HepG2 (cell line): ENCODE measurements around the gene EIF3J. TPM values are rescaled to one million over a fixed set of nuclear protein-coding genes. Genes with fewer than 3 reads are reported as not detected.

Experiments used
- NONO ChIP-seq, 2 experiments: fragments of 450-650 bp in 1 of 2; sonication (generic) in 1 of 2; formaldehyde crosslinking in 1 of 2; IDR thresholded peaks in 1 of 2; conservative IDR thresholded peaks in 1 of 2; 2 replicates each; pipeline versions ENCODE4 v1.6.1 to v1.8.0; 2017 to 2022; ENCODE audit warnings: mild to moderate bottlenecking in 1 of 2, missing genetic modification reagents in 1 of 2, moderate library complexity in 1 of 2
- PAWR ChIP-seq: sonication (generic); formaldehyde crosslinking; IDR thresholded peaks from 2 replicates; pipeline ENCODE4 v1.4.0; 2020; ENCODE audit warnings: missing genetic modification reagents, mild to moderate bottlenecking, borderline replicate concordance
- ZNF383 ChIP-seq: sonication (generic); formaldehyde crosslinking; IDR thresholded peaks from 2 replicates; pipeline ENCODE4 v1.4.0; 2020; ENCODE audit warnings: missing genetic modification reagents, mild to moderate bottlenecking, borderline replicate concordance
- ZNF543 ChIP-seq: sonication (generic); formaldehyde crosslinking; IDR thresholded peaks from 2 replicates; pipeline ENCODE4 v1.4.0; 2020; ENCODE audit warnings: mild to moderate bottlenecking, missing genetic modification reagents
- ZNF557 ChIP-seq: sonication (generic); formaldehyde crosslinking; IDR thresholded peaks from 2 replicates; pipeline ENCODE4 v1.4.0; 2020; ENCODE audit warnings: missing genetic modification reagents
- ZNF709 ChIP-seq: sonication (generic); formaldehyde crosslinking; IDR thresholded peaks from 2 replicates; pipeline ENCODE4 v1.5.0; 2020; ENCODE audit warnings: mild to moderate bottlenecking, missing genetic modification reagents
- ZNF747 ChIP-seq: sonication (generic); formaldehyde crosslinking; IDR thresholded peaks from 2 replicates; pipeline ENCODE4 v1.8.1; 2023; ENCODE audit warnings: missing genetic modification reagents, mild to moderate bottlenecking, borderline replicate concordance
- ZNF773 ChIP-seq: sonication (generic); formaldehyde crosslinking; IDR thresholded peaks from 2 replicates; pipeline ENCODE4 v1.4.0; 2020; ENCODE audit warnings: missing genetic modification reagents, borderline replicate concordance
- ZZZ3 ChIP-seq: sonication (generic); formaldehyde crosslinking; IDR thresholded peaks from 2 replicates; pipeline ENCODE4 v1.4.0; 2020; ENCODE audit warnings: missing genetic modification reagents, mild to moderate bottlenecking, borderline replicate concordance
- polyA plus RNA-seq, 8 experiments: library from polyadenylated mRNA; depleted of rRNA in 3 of 8; stranded (reverse) in 7 of 8; unstranded in 1 of 8; fragments of >200 nt; fragmentation: Illumina TruSeq in 4 of 8; extraction: Trizol in 4 of 8; gene quantifications; 2 replicates each; pipeline versions ENCODE4 v1.2.1 to v1.2.3, GENCODE V29; 2011 to 2016; ENCODE audit warnings: low read depth in 4 of 8, missing spikeins in 1 of 8, mixed read lengths in 1 of 8; ENCODE audit not compliant: insufficient read depth in 1 of 8
- total RNA-seq, 5 experiments: library from RNA; depleted of rRNA; stranded (reverse); fragments of >200 nt; fragmentation: Illumina TruSeq; extraction: Trizol; gene quantifications; 2 replicates each; pipeline ENCODE4 v1.2.3, GENCODE V29; 2016; ENCODE audit warnings: low read depth in 1 of 5
- TF ChIP-seq, protein P1 (sequence below): sonication (generic); formaldehyde crosslinking; IDR thresholded peaks from 2 replicates; pipeline ENCODE4 v1.5.1; 2020; ENCODE audit warnings: missing genetic modification reagents, mild to moderate bottlenecking, borderline replicate concordance
- TF ChIP-seq, protein P2 (sequence below): sonication (generic); formaldehyde crosslinking; IDR thresholded peaks from 2 replicates; pipeline ENCODE4 v1.4.0; 2020; ENCODE audit warnings: mild to moderate bottlenecking, missing genetic modification reagents, borderline replicate concordance
- TF ChIP-seq, protein P3 (sequence below): sonication (generic); formaldehyde crosslinking; IDR thresholded peaks from 2 replicates; pipeline ENCODE4 v1.8.1; 2023; ENCODE audit warnings: missing genetic modification reagents, mild to moderate bottlenecking, borderline replicate concordance
- TF ChIP-seq, protein P4 (sequence below): sonication (generic); formaldehyde crosslinking; IDR thresholded peaks from 2 replicates; pipeline ENCODE4 v1.8.0; 2022; ENCODE audit warnings: mild to moderate bottlenecking, missing genetic modification reagents, borderline replicate concordance
- TF ChIP-seq, protein P5 (sequence below): fragments of 450-650 bp; IDR thresholded peaks from 2 replicates; pipeline ENCODE4 v1.6.1; 2016
- TF ChIP-seq, protein P6 (sequence below): sonication (generic); formaldehyde crosslinking; IDR thresholded peaks from 2 replicates; pipeline ENCODE4 v1.5.1; 2020; ENCODE audit warnings: mild to moderate bottlenecking, moderate library complexity, missing genetic modification reagents
- TF ChIP-seq, protein P7 (sequence below): sonication (generic); formaldehyde crosslinking; conservative IDR thresholded peaks from 2 replicates; pipeline ENCODE4 v1.4.0; 2020; ENCODE audit warnings: missing genetic modification reagents
- TF ChIP-seq, protein P8 (sequence below): IDR thresholded peaks from 2 replicates; pipeline ENCODE4 v1.6.1; 2016; ENCODE audit warnings: missing genetic modification reagents, missing compliant biosample characterization

Gene EIF3J
- total and polyA plus RNA-seq, 2 of the 13 experiments (the other 11 are each of a cell fraction or from before 2014, with no cell fraction given) = 51.7 to 69.2 TPM

DNA sequence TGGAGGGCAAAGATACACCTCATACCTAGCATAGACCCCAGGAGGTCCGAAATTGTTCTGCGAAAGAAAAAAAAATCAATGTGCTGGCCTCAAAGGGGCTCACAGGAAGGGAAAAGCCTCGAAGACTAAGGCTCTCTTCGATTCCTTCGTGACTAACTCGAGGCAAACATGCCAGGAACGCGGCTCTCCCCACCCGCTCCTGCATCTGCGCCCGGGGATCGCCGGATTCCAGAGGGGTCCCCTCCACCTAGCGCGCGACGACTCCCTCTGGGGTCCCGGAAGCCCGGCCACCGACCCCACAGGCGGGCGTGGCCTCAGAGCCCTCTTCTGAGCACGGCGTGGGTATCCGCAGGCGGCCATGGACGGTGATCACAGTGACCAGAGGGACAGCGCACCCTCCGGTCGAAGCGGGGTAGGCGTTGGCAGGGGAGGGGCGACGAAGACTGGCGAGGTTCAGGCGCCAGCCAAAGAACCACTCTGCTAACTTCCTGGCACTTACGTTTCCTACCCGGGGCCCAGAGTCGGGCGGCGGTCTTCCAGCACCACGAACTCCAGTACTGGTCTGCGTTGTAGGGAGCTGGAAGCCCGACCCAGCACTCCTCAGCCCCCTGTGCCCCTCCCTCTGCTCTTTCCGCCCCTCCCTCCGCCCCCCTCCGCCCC is 515 bp upstream of the EIF3J start (continued):
- TF ChIP-seq PAWR (CRISPR knock-in tag) (no peak), ZNF383 (CRISPR knock-in tag) (no peak; the same call in 1 of the 2 replicates), ZNF747 (CRISPR knock-in tag) (no peak; the same call in 1 of the 2 replicates), ZNF543 (CRISPR knock-in tag) (peak; percentile 75; the same call in 1 of the 2 replicates), ZZZ3 (CRISPR knock-in tag) (no peak), ZNF709 (CRISPR knock-in tag) (no peak), ZNF557 (no peak), ZNF773 (CRISPR knock-in tag) (no peak), NONO (IDR thresholded peaks at IDR 0.05) (no peak), NONO (CRISPR knock-in tag; conservative IDR thresholded peaks at IDR 0.05) (no peak)
- TF ChIP-seq, protein P1, sequence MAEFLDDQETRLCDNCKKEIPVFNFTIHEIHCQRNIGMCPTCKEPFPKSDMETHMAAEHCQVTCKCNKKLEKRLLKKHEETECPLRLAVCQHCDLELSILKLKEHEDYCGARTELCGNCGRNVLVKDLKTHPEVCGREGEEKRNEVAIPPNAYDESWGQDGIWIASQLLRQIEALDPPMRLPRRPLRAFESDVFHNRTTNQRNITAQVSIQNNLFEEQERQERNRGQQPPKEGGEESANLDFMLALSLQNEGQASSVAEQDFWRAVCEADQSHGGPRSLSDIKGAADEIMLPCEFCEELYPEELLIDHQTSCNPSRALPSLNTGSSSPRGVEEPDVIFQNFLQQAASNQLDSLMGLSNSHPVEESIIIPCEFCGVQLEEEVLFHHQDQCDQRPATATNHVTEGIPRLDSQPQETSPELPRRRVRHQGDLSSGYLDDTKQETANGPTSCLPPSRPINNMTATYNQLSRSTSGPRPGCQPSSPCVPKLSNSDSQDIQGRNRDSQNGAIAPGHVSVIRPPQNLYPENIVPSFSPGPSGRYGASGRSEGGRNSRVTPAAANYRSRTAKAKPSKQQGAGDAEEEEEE (CRISPR knock-in tag) = no peak
- TF ChIP-seq, protein P2, sequence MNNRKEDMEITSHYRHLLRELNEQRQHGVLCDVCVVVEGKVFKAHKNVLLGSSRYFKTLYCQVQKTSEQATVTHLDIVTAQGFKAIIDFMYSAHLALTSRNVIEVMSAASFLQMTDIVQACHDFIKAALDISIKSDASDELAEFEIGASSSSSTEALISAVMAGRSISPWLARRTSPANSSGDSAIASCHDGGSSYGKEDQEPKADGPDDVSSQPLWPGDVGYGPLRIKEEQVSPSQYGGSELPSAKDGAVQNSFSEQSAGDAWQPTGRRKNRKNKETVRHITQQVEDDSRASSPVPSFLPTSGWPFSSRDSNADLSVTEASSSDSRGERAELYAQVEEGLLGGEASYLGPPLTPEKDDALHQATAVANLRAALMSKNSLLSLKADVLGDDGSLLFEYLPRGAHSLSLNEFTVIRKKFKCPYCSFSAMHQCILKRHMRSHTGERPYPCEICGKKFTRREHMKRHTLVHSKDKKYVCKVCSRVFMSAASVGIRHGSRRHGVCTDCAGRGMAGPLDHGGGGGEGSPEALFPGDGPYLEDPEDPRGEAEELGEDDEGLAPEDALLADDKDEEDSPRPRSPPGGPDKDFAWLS = no peak
- TF ChIP-seq, protein P3, sequence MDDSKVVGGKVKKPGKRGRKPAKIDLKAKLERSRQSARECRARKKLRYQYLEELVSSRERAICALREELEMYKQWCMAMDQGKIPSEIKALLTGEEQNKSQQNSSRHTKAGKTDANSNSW (CRISPR knock-in tag) = no peak
- TF ChIP-seq, protein P4, sequence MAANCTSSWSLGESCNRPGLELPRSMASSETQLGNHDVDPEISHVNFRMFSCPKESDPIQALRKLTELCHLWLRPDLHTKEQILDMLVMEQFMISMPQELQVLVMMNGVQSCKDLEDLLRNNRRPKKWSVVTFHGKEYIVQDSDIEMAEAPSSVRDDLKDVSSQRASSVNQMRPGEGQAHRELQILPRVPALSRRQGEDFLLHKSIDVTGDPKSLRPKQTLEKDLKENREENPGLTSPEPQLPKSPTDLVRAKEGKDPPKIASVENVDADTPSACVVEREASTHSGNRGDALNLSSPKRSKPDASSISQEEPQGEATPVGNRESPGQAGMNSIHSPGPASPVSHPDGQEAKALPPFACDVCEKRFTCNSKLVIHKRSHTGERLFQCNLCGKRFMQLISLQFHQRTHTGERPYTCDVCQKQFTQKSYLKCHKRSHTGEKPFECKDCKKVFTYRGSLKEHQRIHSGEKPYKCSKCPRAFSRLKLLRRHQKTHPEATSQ (CRISPR knock-in tag) = no peak
- TF ChIP-seq, protein P5, sequence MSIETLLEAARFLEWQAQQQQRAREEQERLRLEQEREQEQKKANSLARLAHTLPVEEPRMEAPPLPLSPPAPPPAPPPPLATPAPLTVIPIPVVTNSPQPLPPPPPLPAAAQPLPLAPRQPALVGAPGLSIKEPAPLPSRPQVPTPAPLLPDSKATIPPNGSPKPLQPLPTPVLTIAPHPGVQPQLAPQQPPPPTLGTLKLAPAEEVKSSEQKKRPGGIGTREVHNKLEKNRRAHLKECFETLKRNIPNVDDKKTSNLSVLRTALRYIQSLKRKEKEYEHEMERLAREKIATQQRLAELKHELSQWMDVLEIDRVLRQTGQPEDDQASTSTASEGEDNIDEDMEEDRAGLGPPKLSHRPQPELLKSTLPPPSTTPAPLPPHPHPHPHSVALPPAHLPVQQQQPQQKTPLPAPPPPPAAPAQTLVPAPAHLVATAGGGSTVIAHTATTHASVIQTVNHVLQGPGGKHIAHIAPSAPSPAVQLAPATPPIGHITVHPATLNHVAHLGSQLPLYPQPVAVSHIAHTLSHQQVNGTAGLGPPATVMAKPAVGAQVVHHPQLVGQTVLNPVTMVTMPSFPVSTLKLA = no peak
- TF ChIP-seq, protein P6, sequence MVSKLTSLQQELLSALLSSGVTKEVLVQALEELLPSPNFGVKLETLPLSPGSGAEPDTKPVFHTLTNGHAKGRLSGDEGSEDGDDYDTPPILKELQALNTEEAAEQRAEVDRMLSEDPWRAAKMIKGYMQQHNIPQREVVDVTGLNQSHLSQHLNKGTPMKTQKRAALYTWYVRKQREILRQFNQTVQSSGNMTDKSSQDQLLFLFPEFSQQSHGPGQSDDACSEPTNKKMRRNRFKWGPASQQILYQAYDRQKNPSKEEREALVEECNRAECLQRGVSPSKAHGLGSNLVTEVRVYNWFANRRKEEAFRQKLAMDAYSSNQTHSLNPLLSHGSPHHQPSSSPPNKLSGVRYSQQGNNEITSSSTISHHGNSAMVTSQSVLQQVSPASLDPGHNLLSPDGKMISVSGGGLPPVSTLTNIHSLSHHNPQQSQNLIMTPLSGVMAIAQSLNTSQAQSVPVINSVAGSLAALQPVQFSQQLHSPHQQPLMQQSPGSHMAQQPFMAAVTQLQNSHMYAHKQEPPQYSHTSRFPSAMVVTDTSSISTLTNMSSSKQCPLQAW (CRISPR knock-in tag) = no peak
- TF ChIP-seq, protein P7, sequence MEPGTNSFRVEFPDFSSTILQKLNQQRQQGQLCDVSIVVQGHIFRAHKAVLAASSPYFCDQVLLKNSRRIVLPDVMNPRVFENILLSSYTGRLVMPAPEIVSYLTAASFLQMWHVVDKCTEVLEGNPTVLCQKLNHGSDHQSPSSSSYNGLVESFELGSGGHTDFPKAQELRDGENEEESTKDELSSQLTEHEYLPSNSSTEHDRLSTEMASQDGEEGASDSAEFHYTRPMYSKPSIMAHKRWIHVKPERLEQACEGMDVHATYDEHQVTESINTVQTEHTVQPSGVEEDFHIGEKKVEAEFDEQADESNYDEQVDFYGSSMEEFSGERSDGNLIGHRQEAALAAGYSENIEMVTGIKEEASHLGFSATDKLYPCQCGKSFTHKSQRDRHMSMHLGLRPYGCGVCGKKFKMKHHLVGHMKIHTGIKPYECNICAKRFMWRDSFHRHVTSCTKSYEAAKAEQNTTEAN (CRISPR knock-in tag) = no peak; the same call in 1 of the 2 replicates
- TF ChIP-seq, protein P8, sequence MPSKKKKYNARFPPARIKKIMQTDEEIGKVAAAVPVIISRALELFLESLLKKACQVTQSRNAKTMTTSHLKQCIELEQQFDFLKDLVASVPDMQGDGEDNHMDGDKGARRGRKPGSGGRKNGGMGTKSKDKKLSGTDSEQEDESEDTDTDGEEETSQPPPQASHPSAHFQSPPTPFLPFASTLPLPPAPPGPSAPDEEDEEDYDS (CRISPR knock-in tag) = 0 out of 2 replicates have a peak, but pooled peaks have one; percentile 50
